GM18870 (cell line): Measurements from ENCODE around the gene ZNF526.

Experiments
- ATAC-seq: cut with Tn5 transposase; IDR thresholded peaks from one replicate; pipeline ENCODE4 v1.9.1; 2021; ENCODE audit warnings: moderate library complexity; ENCODE audit not compliant: unreplicated experiment

Gene ZNF526

GRCh38 chr19:42196011-42197001, 23.8 kb upstream of the ZNF526 start:
- no peak for ATAC-seq

DNA sequence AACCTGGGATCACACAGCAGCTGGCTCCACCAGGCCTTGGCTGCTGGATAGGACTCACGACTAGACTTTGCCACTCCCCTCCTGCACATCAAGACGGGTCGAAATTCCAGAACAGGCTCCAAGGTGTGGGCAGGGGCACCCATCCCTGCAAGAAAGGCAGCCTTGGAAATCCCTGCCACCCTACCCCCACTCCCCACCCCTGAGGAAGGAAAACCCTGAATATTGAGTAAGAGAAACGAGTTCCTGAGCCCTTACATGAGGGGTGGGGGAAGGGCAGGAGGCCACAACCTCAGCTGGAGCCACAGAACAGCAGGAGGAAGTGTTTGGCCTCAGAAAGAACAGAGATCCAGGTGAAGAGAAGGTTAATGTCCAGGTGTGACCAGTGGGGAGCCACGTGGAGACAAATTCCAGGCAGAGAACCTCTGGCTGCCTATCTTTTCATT, 22.7 kb upstream of the ZNF526 start:
- ATAC-seq = no peak

DNA sequence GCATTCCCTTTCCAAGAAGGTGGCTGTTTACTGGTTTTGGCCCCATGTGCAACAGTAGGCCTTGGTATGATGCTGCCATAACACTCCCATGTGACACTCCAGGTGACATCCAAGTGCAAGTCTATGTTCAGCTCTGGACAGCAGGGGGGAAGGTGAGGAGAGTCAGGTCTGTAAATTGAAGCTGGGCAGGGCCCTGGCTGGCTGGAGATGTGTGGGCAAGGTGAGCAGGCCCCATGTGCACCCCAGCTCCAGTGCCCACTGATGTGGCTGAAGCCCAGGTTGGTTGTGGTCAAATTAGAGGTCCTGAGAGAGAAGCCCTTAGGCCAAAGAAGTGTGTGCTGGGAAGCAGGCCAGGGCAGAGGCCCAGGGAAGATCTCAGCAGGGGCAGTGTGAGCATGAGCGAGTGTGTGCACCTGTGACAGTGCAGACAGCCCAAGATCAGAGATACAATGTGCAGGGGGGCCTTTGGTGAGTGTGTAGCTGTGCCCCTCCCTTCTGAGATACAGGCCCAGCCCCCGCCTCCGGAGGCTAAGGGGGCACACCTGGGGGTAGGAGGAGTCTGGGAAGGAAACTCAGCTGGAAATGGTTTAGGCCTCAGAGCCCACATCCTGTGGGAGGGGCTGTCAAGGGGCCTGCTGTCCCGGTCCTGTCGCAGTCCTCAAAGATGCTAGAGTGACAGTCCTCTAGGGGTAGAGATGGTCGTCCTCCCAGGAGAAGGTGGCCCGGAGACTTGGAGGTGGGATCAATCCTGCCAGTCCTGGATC, 21.3 kb upstream of the ZNF526 start:
- no peak for ATAC-seq

DNA sequence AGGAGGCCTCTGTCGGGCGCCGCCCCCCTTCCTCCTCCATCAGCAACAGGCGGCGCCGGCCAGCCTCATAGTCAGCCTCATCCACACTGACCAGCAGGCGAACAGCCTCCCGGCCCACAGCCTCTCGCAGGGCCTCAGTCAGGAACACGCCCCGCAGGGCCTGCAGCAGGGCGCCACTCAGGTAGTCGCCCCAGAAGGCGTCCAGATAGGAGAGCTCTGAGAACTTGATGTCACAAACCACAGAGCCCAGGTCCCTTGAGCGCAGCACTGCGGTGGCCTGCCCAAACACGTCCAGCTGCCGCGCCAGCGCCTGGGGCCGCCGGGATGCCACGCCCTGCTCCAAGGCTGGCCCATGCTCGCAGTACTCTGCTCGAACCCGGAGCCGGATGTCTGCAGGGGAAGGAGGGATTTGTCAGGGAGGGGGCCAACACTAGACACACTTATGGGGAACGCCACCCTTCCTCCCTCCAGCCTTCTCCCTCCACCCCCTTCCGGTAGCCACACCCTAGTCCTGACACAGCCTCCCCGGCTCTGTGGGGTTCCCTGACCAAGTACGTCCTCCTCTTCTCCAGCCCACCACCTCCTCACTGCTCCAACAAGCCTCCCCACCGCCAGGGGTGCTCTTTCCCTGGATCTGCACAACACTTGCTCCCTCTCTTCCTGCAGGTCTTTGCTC, 20.5 kb upstream of the ZNF526 start:
- no peak for ATAC-seq

DNA sequence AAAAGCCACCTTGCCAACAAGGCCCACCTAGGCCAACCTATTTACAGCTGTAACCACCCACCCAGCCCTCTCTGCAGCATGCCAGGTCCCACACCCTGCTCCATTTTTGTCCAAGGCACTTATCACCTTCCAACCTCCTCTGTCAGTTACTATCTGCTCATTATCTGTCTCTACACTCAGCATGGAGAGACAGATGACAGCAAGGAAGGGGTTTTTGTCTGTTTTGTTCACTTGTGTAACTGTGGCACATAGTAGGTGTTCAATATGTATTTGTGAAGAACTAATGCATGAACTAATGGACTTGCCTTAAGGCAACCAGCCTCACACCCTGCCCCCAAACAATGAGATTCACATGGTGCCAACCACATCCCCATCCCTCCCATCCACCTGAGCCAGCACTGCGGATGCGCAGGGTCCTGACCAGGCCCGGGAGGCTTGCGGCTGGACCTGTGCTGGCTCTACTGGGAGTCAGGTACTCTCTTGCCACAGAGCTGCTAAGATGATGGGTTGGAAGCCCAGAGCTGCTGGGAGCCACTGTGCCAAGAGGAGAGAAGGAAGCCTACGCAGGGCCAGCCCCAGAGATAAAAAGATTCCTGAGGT, 19.9 kb upstream of the ZNF526 start:
- ATAC-seq = no peak

GRCh38 chr19:42201489-42202289, 18.4 kb upstream of the ZNF526 start:
- ATAC-seq = no peak

DNA sequence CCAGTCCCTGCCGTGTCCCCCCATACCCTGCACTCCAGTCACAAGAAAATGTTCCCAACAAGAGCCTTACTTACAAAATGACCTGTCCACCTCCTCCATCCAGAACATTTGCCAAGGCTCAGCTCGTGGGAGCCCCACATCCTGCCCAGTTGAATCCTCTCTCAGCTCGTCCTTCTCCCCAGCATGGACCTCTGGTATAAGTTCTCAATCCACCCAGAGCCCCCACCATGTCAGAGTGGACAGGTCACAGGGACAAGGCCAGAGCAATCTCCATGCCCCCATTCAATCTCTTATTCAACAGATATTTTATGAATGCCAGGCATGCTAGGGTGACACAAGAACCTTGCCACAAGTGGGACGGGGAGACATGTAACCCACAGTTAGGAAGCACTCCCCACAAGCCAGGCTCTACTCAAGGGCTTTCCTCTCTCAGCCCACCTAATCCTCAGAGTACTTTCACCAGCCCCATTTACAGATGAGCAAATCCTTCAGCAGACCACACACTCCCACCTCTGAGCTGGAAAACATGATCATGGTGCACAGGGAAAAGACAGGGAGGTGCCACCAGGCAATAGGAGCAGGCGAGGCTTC, 17.7 kb upstream of the ZNF526 start:
- ATAC-seq = no peak

GRCh38 chr19:42203700-42204099, 16.4 kb upstream of the ZNF526 start:
- ATAC-seq = no peak

DNA sequence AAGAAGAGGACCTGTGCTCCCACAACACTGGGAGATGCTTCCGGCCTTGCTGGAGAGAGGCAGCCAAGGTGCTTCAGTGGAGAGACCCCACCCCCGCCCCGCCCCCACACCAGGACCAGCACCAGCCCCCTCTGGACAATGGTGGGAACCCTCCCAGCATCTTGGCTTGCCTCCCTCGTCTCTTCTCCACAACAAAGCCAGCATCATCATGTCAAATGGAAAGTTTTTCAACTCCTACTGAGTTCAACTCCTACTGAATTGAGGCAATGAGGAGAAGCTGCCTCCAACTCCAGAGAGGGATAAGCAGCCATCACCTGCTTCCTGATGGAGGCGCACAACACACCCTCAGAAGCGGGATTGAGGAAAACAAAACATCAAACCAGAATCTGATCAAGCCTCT, 15.4 kb upstream of the ZNF526 start:
- no peak for ATAC-seq

GRCh38 chr19:42206871-42207755, 13.0 kb upstream of the ZNF526 start:
- ATAC-seq = no peak

- no peak for ATAC-seq
Measured at GRCh38 chr19:42207767-42208271, 12.3 kb upstream of the ZNF526 start.

DNA sequence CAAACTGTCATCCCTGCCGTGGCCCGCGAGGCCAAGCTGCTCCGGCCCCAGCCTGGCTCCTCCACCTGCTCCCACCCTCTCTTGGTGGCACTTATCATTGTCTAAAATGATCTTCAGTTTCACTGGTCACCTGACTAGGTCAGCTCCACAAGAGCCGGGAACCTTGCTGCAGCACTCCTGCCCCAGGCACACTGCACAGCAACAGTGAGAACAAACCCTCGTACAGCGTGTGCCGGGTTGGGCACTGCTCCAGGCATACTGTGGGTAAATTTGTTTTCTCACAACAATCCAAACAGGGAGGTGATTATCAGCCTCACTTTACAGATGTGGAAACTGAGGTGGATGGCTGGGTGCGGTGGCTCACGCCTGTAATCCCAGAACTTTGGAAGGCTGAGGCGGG, 11.5 kb upstream of the ZNF526 start:
- no peak for ATAC-seq

GRCh38 chr19:42212886-42213285, 7.2 kb upstream of the ZNF526 start:
- ATAC-seq = no peak

GRCh38 chr19:42214810-42215485, 5.2 kb upstream of the ZNF526 start:
- no peak for ATAC-seq

DNA sequence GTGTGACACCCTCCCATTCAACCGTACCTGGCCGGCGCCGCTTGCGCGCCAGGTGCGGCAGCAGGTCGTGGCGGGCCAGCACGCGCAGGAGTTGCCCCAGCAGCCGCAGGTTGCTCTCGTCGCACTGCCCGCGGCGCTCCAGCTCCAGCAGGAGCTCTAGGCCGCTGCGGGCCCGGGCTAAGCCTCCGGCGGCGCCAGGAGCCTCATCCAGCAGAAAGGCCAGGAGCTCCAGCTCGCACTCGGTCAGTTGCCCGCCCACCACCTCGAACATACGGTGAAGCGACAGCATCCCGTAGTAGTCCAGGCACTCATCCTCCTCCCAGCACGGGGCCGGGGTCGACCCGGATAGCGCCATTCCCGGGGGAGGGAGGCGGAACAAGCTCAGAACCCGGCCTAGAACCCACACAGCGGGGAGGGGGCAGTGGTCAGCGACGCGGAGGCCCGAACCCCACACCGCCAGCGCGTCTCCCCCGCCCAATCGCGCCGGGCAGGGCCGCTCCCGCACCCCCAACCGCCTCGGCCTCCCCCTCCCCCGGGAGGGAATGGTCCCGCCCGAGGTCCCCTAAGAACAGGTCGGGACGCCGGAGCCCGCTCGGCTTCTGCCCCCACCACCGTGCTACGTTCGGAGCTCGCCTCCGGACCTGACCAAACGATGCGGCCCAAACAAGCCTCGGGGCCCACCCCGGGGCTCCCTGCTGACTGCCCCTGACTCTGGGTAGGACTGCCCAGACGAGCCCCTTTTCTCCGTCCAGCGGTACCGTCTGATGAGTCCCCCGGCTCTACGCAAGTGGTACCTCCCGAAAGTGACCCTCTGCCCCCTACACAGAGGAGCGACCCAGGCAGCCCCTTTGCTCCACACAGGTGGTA, 3.2 kb upstream of the ZNF526 start:
- ATAC-seq = no peak

DNA sequence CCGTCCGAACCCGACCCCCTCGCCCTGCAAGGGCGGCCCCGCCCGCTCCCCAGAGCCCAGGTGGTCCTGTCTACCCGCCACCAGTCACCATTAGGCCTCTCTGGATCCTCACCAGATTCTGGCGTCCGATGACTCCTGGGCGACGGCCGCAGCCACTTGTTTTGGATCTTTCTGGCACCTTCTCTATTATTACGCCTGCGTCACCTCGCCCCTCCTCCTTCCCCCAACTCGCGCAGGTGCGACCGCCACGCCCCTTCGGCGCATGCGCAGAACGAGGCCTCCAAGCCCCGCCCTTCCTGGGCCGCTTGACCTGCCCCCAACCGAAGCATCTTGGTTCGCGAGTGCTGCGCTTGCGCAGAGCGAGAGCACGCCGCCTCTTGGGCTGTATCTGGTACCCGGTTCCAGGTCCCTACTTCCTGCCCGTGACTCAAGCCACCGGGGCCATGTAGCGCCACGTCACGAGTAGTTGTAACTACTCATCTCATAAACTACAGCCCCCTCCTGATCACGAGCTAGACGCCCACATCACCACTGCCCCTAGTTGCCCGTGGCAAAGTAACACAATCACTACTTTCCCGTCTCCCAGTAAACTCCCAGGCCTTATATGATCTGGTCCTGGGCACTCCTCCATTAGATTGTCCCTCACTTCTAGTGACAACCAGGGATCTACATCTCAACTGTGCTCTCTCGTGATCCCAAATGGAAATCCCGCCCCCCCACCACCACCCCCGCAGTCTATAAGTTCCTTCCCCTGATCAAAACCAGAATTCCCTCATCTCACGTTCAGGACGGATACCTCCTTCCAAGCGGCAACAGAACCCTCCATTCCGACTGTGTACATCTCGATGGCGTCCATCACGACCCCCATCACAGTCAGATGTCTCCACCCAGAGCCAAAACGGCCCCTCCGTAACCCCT, 2.3 kb upstream of the ZNF526 start, which contains the start of gene DEDD2:
Gene DEDD2, minus strand, starts transcription at position 158 of the 918 bp plus-strand sequence. CDS start 670 bp downstream, outside the sequence.
- ATAC-seq = peak; percentile 72
